Hepatocyte (in vitro differentiated cells): Measurements from ENCODE around the gene PDHB.

Experiments
- CTCF ChIP-seq: fragments of 200-600 bp; sonication (generic); IDR thresholded peaks from 2 replicates; pipeline ENCODE4 v1.5.1; 2016; ENCODE audit warnings: antibody characterized with exemption, mild to moderate bottlenecking; ENCODE audit not compliant: poor library complexity
- EZH2 ChIP-seq: fragments of 200-600 bp; sonication (generic); IDR thresholded peaks from 2 replicates; pipeline ENCODE4 v1.6.1; 2016; ENCODE audit warnings: antibody characterized with exemption, mild to moderate bottlenecking, borderline replicate concordance

GRCh38 chr3:58434168-58434504, 504 bp upstream of the PDHB start:
- TF ChIP-seq CTCF (no peak), EZH2 (no peak)
